ENCODE measurements around the gene CCRL2. TPM values are rescaled to one million over a fixed set of nuclear protein-coding genes. Genes with fewer than 3 reads are reported as not detected.

The CCRL2 gene
- total and polyA plus RNA-seq, 9 of the 15 experiments (the other 6 are each of a cell fraction or from before 2014, with no cell fraction given) = 3.4 to 5.7 (median 4.0) TPM

GRCh38 chr3:46383951-46384330, 23.1 kb upstream of the CCRL2 start:
- no peak overlapping the region for H2AFZ ChIP-seq (ENCODE audit: low read depth, low read length)
- ChIA-PET POLR2A (interaction anchor here (0.6 to 1.2 kb wide), 5 partner anchors 10 to 165 kb away, joined by 3 to 5 read pairs (median 3); no protein-coding TSS in a partner anchor), CTCF (ENCODE audit: low intra/inter-chr PET ratio) (no interaction called here)
- no peaks in the 10 kb centered on the region for H3K79me2 ChIP-seq (ENCODE audit: control insufficient read depth, insufficient read depth, low read length)
- no TSS peak for BruUV-seq (replicated peaks)
- no peak for ATAC-seq
- no peak overlapping the region for H3K27ac ChIP-seq (ENCODE audit: extremely low read depth, low read depth, low read length)
- no peak for FAIRE-seq
- in situ Hi-C loops (cut with MboI) = no loop called here
- WGBS (ENCODE audit: insufficient coverage, low coverage, missing lambda C conversion rate) = 5% methylated on average over 5 of the region's 5 CpGs
- H3K4me3 ChIP-seq = no peak overlapping the region
- peaks cover 0 to 15% of the 10 kb centered on the region in 2 experiments; a peak in 2 of 5 replicates for H3K4me1 ChIP-seq (replicated peaks in 1 of 2; ENCODE audit: control insufficient read depth in 2 of 2, insufficient read depth in 2 of 2, low read length in 2 of 2)
- H4K20me1 ChIP-seq (replicated peaks; ENCODE audit: control insufficient read depth, insufficient read depth, low read length) = no peaks in the 10 kb centered on the region
- no peak overlapping the region for H3K9ac ChIP-seq (ENCODE audit: insufficient read depth in 1 of 2, low read depth in 2 of 2, low read length in 2 of 2)
- intact Hi-C loops (cut with micrococcal nuclease) = no loop called here
- H3K36me3 ChIP-seq (ENCODE audit: control insufficient read depth, insufficient read depth, low read length) = no peaks in the 10 kb centered on the region
- H3K9me3 ChIP-seq (replicated peaks; ENCODE audit: control insufficient read depth, insufficient read depth, low read depth, low read length) = no peaks in the 10 kb centered on the region
- TF ChIP-seq CBX3 (IDR thresholded peaks at IDR 0.05; ENCODE audit: borderline replicate concordance in 1 of 2, low read length in 2 of 2) (no peak), ZBTB33 (CRISPR knock-in tag; IDR thresholded peaks at IDR 0.05) (no peak), KLF16 (IDR thresholded peaks at IDR 0.05) (no peak), NONO (IDR thresholded peaks at IDR 0.05; ENCODE audit: low read depth in 2 of 2, low read length in 1 of 2) (no peak), MBD2 (IDR thresholded peaks at IDR 0.05; ENCODE audit: borderline replicate concordance, low read depth) (no peak), TAF1 (IDR thresholded peaks at IDR 0.05; ENCODE audit: control insufficient read depth, extremely low read depth, insufficient read depth, low read length, severe bottlenecking) (no peak)
- H3K9me1 ChIP-seq (ENCODE audit: control insufficient read depth, insufficient read depth, low read length) = no peaks in the 10 kb centered on the region
- no peak overlapping the region for H3K4me2 ChIP-seq (ENCODE audit: insufficient read depth, low read length)
- no peak for DNase-seq (ENCODE audit: extremely low read depth in 1 of 4, low spot score in 3 of 4)
- H3K27me3 ChIP-seq (ENCODE audit: control insufficient read depth in 2 of 2, insufficient read depth in 2 of 2, low read length in 2 of 2) = peaks cover 0 to 4% of the 10 kb centered on the region in 2 experiments; a peak in 1 of 5 replicates
